ENCODE measurements around the gene CKM.

The CKM gene

DNA sequence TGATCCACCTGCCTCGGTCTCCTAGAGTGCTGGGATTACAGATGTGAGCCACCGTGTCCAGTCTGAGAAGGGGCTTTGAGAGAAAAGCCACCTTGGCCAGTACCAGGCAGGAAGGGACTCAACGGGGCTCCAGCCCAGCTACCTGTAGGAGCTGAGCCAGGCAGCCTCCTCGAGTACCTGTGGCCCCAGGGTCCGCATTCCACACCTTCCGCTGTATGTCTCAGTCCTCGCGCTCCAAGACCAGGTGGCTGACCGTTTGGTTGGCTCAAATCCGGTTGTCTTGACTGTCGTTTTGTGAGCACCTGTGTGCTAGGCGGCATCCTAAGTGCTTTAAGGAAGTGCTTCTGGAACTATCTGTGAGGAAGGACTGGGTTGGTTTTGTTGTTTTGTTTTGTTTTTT, 55.4 kb downstream of the CKM start:
- H3K4me3 ChIP-seq (ENCODE audit: low read length) = no peak overlapping the region

DNA sequence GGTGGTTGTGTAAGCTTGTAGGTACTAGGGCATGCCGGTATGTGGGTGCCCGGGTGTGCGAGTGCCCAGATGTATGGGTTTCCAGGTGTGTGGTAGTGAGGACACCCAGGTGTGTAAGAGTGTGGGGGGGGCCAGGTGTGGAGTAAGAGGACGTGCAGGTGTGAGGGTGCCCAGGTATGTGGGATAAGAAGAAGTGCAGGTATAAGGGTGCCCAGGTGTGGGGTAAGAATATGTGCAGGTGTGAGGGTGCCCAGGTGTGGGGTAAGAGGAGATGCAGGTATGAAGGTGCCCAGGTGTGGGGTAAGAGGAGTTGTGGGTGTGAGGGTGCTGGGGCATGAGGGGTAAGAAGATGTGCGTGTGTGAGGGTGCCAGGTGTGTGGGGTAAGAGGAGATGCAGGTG, 57.3 kb downstream of the CKM start:
- TF ChIP-seq CTCF (IDR thresholded peaks at IDR 0.05; ENCODE audit: insufficient read depth, low read depth, low read length, missing control alignments) = no peak
- no peak overlapping the region for H3K4me3 ChIP-seq (ENCODE audit: low read length)
- DNase-seq (ENCODE audit: low read depth) = no peak

More for the DNA sequence above, 55.4 kb downstream of the CKM start:
- DNase-seq (ENCODE audit: low read depth) = no peak
- no peak for TF ChIP-seq CTCF (IDR thresholded peaks at IDR 0.05; ENCODE audit: insufficient read depth, low read depth, low read length, missing control alignments)

DNA sequence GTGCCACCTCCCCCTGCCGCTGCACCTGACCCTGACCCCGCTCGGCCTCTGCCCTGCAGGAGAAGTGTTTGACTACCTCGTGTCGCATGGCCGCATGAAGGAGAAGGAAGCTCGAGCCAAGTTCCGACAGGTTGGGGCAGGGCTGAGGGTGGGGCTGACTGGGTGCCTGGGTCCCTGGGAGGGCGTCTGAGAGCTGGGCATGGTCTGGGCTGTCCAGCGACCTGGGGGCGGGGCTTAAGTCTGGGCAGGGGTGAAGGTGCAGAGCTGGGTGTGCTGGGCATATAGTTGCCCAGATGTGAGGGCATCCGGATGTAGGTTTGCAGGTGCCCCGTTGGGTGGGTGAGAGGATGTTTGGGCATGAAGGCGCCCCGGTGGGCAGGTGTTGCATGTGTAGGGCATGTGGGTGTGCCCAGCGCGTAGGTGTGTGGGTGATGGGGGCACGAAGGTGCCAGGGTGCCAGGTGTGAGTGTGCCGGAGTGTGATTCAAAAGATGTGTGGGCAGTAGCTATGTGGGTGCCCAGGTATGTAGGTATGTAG, 57.8 kb downstream of the CKM start:
- no peak for DNase-seq (ENCODE audit: low read depth)
- TF ChIP-seq CTCF (IDR thresholded peaks at IDR 0.05; ENCODE audit: insufficient read depth, low read depth, low read length, missing control alignments) = no peak
- H3K4me3 ChIP-seq (ENCODE audit: low read length) = no peak overlapping the region

GRCh38 chr19:45263013-45263412, 59.7 kb downstream of the CKM start:
- no peak for DNase-seq (ENCODE audit: low read depth)
- no peak overlapping the region for H3K4me3 ChIP-seq (ENCODE audit: low read length)
- TF ChIP-seq CTCF (IDR thresholded peaks at IDR 0.05; ENCODE audit: insufficient read depth, low read depth, low read length, missing control alignments) = no peak

- H3K4me3 ChIP-seq (ENCODE audit: low read length) = no peak overlapping the region
- DNase-seq (ENCODE audit: low read depth) = no peak
- no peak for TF ChIP-seq CTCF (IDR thresholded peaks at IDR 0.05; ENCODE audit: insufficient read depth, low read depth, low read length, missing control alignments)
Observed at GRCh38 chr19:45262570-45262969, 60.1 kb downstream of the CKM start.

- TF ChIP-seq CTCF (IDR thresholded peaks at IDR 0.05; ENCODE audit: insufficient read depth, low read depth, low read length, missing control alignments) = no peak
- H3K4me3 ChIP-seq (ENCODE audit: low read length) = no peak overlapping the region
Observed at GRCh38 chr19:45258862-45259261, 63.8 kb downstream of the CKM start.

DNA sequence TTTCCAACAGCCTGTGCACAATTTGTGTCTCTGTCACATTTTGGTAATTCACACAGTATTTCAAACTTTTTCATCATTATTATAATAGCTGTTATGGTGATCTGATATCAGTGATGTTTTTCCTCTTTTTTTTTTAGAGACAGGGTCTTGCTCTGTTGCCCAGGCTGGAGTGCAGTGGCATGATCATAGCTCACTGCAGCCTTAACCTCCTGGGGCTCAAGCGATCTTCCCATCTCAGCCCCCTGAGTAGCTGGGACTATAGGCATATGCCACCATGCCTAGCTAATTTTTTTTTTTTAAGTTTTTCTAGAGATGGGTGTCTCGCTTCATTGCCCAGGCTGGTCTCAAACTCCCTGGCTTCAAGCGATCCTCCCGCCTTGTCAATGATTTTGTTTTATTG, 65.8 kb downstream of the CKM start:
- no peak overlapping the region for H3K4me3 ChIP-seq (ENCODE audit: low read length)
- no peak for DNase-seq (ENCODE audit: low read depth)
- TF ChIP-seq CTCF (IDR thresholded peaks at IDR 0.05; ENCODE audit: insufficient read depth, low read depth, low read length, missing control alignments) = no peak

More at GRCh38 chr19:45258862-45259261, 63.8 kb downstream of the CKM start:
- DNase-seq (ENCODE audit: low read depth) = no peak

Data from epithelial cell of esophagus (primary cell).